Lung (tissue), 12 donors: ENCODE data around the gene IFITM10. TPM values are rescaled to one million over a fixed set of nuclear protein-coding genes. Genes with fewer than 3 reads are reported as not detected.

ENCODE experiments used
- ATAC-seq: fragments of 200-7000 bp; cut with Tn5 transposase; one replicate; pipeline ENCODE4 v1.9.1; 2020; ENCODE audit warnings: moderate number of reproducible peaks; ENCODE audit not compliant: insufficient read depth, low FRiP score
- DNase-seq, 3 donors: peaks; one replicate each; pipeline ENCODE4 v3.0.0-alpha.2; 2013 to 2017
- H3K27ac ChIP-seq, 2 donors: one replicate each; pipeline ENCODE4 v1.5.1; 2013; ENCODE audit warnings: mild to moderate bottlenecking in 2 of 2, moderate library complexity in 2 of 2, control low read depth in 1 of 2, inconsistent platforms in 1 of 2, low read depth in 1 of 2, low read length in 1 of 2
- H3K27me3 ChIP-seq, 3 donors: one replicate each; pipeline ENCODE4 v1.5.1; 2013; ENCODE audit warnings: low read length in 2 of 3; ENCODE audit not compliant: control insufficient read depth in 3 of 3, insufficient read depth in 3 of 3
- H3K36me3 ChIP-seq, 4 donors: one replicate each; pipeline ENCODE4 v1.5.1; 2013; ENCODE audit warnings: low read length in 4 of 4, mild to moderate bottlenecking in 1 of 4, moderate library complexity in 1 of 4; ENCODE audit not compliant: control insufficient read depth in 4 of 4, insufficient read depth in 4 of 4
- H3K4me1 ChIP-seq, 5 donors: one replicate each; pipeline ENCODE4 v1.5.1; 2013; ENCODE audit warnings: low read length in 5 of 5, mild to moderate bottlenecking in 2 of 5, moderate library complexity in 1 of 5; ENCODE audit not compliant: control insufficient read depth in 5 of 5, insufficient read depth in 5 of 5
- H3K4me3 ChIP-seq: one replicate; pipeline ENCODE4 v1.5.1; 2013; ENCODE audit warnings: mild to moderate bottlenecking, control low read depth, moderate library complexity
- H3K9ac ChIP-seq, 2 donors: one replicate each; pipeline ENCODE4 v1.5.1; 2013; ENCODE audit warnings: low read length in 2 of 2, control low read depth in 1 of 2; ENCODE audit not compliant: insufficient read depth in 1 of 2
- H3K9me3 ChIP-seq, 4 donors: one replicate each; pipeline ENCODE4 v1.5.1; 2013; ENCODE audit warnings: low read length in 3 of 4, mild to moderate bottlenecking in 1 of 4, moderate library complexity in 1 of 4; ENCODE audit not compliant: control insufficient read depth in 4 of 4, insufficient read depth in 3 of 4
- CTCF ChIP-seq: IDR thresholded peaks from 2 replicates; pipeline ENCODE4 v1.5.1; 2012; ENCODE audit warnings: mild to moderate bottlenecking; ENCODE audit errors: control extremely low read depth, extremely low read depth
- WGBS, 2 donors: extraction: QIAGEN DNeasy Blood & Tissue Kit; methylation state at CpG; one replicate each; pipeline ENCODE4 v1.1.7; 2013; 5-methylcytosine and 5-hydroxymethylcytosine counted together
- polyA plus RNA-seq, 2 donors: library from polyadenylated mRNA; stranded (reverse); fragments of 200-250 nt; gene quantifications; one replicate each; pipeline ENCODE4 v1.2.1, GENCODE V29; 2013
- total RNA-seq, 2 donors: library from RNA; depleted of rRNA in 1 of 2; stranded (reverse); fragments of >200 nt in 1 of 2; gene quantifications; one replicate each; pipeline ENCODE4 v1.2.1, GENCODE V29; 2014 to 2021
- donor health status: control.
- donor health status: control.
- donor health status: Bipolar disorder and iron deficiency.
- donor health status: healthy.
- donor health status: DM: yes; HTN: yes; CAD: no.

Gene IFITM10
- total and polyA plus RNA-seq, 4 donors = 0.40 to 18.8 (median 2.7) TPM

- Histone ChIP-seq H3K9me3 (no peaks in the 10 kb centered on the region), H3K27ac (peak overlapping the region in 1 of 2 donors; percentile 13), H3K36me3 (peaks cover 0 to 79% (median 6%) of the 10 kb centered on the region in 4 donors), H3K9ac (no peak overlapping the region), H3K27me3 (no peaks in the 10 kb centered on the region), H3K4me1 (peaks cover 0 to 51% (median 7%) of the 10 kb centered on the region in 5 donors), H3K4me3 (no peak overlapping the region)
- DNase-seq = no peak
- ATAC-seq = no peak
- no peak for TF ChIP-seq CTCF
- 59 to 79% methylated on average over 19 to 21 of the region's 21 CpGs for WGBS, 2 donors
These were observed 8.3 kb upstream of the IFITM10 start for GRCh38 chr11:1758611-1759150.

GRCh38 chr11:1757861-1758610 lies 7.6 kb upstream of the IFITM10 start:
- DNase-seq (no peak), ATAC-seq (no peak)
- Histone ChIP-seq H3K4me1 (peaks cover 0 to 51% (median 7%) of the 10 kb centered on the region in 5 donors), H3K9me3 (no peaks in the 10 kb centered on the region), H3K27ac (peak overlapping the region in 1 of 2 donors; percentile 42), H3K36me3 (peaks cover 0 to 85% (median 6%) of the 10 kb centered on the region in 4 donors), H3K9ac (no peak overlapping the region), H3K27me3 (no peaks in the 10 kb centered on the region), H3K4me3 (no peak overlapping the region)
- TF ChIP-seq CTCF = no peak
- 30 to 56% methylated on average over 14 to 17 of the region's 17 CpGs for WGBS, 2 donors

GRCh38 chr11:1756791-1757771 lies 6.7 kb upstream of the IFITM10 start:
- Histone ChIP-seq H3K4me3 (no peak overlapping the region), H3K36me3 (peaks cover 0 to 94% (median 6%) of the 10 kb centered on the region in 4 donors), H3K27me3 (no peaks in the 10 kb centered on the region), H3K9me3 (no peaks in the 10 kb centered on the region), H3K27ac (peak overlapping the region in 1 of 2 donors; percentile 45), H3K9ac (no peak overlapping the region), H3K4me1 (peaks cover 0 to 41% (median 7%) of the 10 kb centered on the region in 5 donors)
- ATAC-seq = no peak
- 76 to 82% methylated on average over 41 of the region's 41 CpGs for WGBS, 2 donors
- TF ChIP-seq CTCF = no peak
- no peak for DNase-seq
